Endothelial cell of umbilical vein (primary cell): Measurements from ENCODE around the gene PTP4A1. TPM values are rescaled to one million over a fixed set of nuclear protein-coding genes. Genes with fewer than 3 reads are reported as not detected.

Experiments
- BruUV-seq: library from RNA; stranded (reverse); fragments of 400-500 nt; replicated peaks from 2 replicates; lab custom pipeline; 2021; lab: Mats Ljungman, UMichigan
- CTCF ChIA-PET: fragments of 300-600, 350-600 bp; sonication (Branson Sonifier 250); formaldehyde crosslinking; loops from one replicate; lab custom pipeline; 2021; ENCODE audit warnings: antibody characterized with exemption, inconsistent platforms; lab: Charles Lee
- POLR2A ChIA-PET: fragments of 300-600, 350-600 bp; sonication (Branson Sonifier 250); formaldehyde crosslinking; loops from one replicate; lab custom pipeline; 2021; ENCODE audit warnings: antibody characterized with exemption, inconsistent platforms; lab: Charles Lee
- DNase-seq: peaks from one replicate; pipeline ENCODE4 v3.0.0-alpha.2; 2011; ENCODE audit warnings: low read depth, low spot score
- FAIRE-seq: peaks from 2 replicates; lab custom pipeline; 2011; peaks lifted over from hg19 to GRCh38; lab: Jason Lieb, UNC
- H2AFZ ChIP-seq: 2 replicates; pipeline ENCODE4 v1.6.0; 2012; ENCODE audit warnings: low read depth, low read length, control low read depth, inconsistent platforms
- H3K27ac ChIP-seq: 2 replicates; pipeline ENCODE4 v1.5.1; 2011; ENCODE audit warnings: low read depth, mild to moderate bottlenecking, control low read depth, low read length, moderate library complexity; ENCODE audit not compliant: insufficient read depth
- H3K27me3 ChIP-seq, 2 experiments: 2 replicates each; pipeline versions ENCODE4 v1.6.0 to v1.6.1; 2011; ENCODE audit warnings: low read length in 2 of 2, mixed read lengths in 1 of 2; ENCODE audit not compliant: control insufficient read depth in 2 of 2, insufficient read depth in 2 of 2
- H3K36me3 ChIP-seq, 2 experiments: 2 replicates in 1 of 2; 3 replicates in 1 of 2; pipeline ENCODE4 v1.5.1; 2011; ENCODE audit warnings: low read length in 2 of 2, mild to moderate bottlenecking in 1 of 2, moderate library complexity in 1 of 2; ENCODE audit not compliant: control insufficient read depth in 2 of 2, insufficient read depth in 2 of 2; ENCODE audit errors: extremely low read depth in 1 of 2
- H3K4me1 ChIP-seq: 3 replicates; pipeline ENCODE4 v1.5.1; 2011; ENCODE audit warnings: mild to moderate bottlenecking, low read length; ENCODE audit not compliant: control insufficient read depth, insufficient read depth; ENCODE audit errors: extremely low read depth
- H3K4me2 ChIP-seq: 2 replicates; pipeline ENCODE4 v1.6.1; 2011; ENCODE audit warnings: low read length, control low read depth, mixed read lengths; ENCODE audit not compliant: insufficient read depth
- H3K4me3 ChIP-seq, 3 experiments: fragments of 200-600 bp in 1 of 3; sonication (generic), shearing (Covaris generic) in 1 of 3; replicated peaks in 1 of 3; 2 replicates each; pipeline ENCODE4 v1.5.1; 2011 to 2016; ENCODE audit warnings: control low read depth in 3 of 3, low read length in 3 of 3, mild to moderate bottlenecking in 2 of 3, inconsistent platforms in 1 of 3, low read depth in 1 of 3, moderate library complexity in 1 of 3; ENCODE audit not compliant: insufficient read depth in 1 of 3
- H3K79me2 ChIP-seq: 2 replicates; pipeline ENCODE4 v1.6.0; 2012; ENCODE audit warnings: low read length, inconsistent platforms; ENCODE audit not compliant: control insufficient read depth, insufficient read depth
- H3K9ac ChIP-seq: replicated peaks from 2 replicates; pipeline ENCODE3; 2011; ENCODE audit warnings: low read length, control low read depth; ENCODE audit not compliant: insufficient read depth; ENCODE audit errors: extremely low read depth
- H3K9me1 ChIP-seq: replicated peaks from 3 replicates; pipeline ENCODE4 v1.6.0; 2011; ENCODE audit warnings: mild to moderate bottlenecking, low read length; ENCODE audit not compliant: control insufficient read depth, insufficient read depth; ENCODE audit errors: extremely low read depth
- H3K9me3 ChIP-seq: replicated peaks from 2 replicates; pipeline ENCODE4 v1.5.1; 2012; ENCODE audit warnings: low read length, inconsistent platforms; ENCODE audit not compliant: control insufficient read depth, insufficient read depth
- H4K20me1 ChIP-seq: replicated peaks from 2 replicates; pipeline ENCODE3; 2011; ENCODE audit warnings: mild to moderate bottlenecking, low read length; ENCODE audit not compliant: control insufficient read depth, insufficient read depth; ENCODE audit errors: extremely low read depth
- CTCF ChIP-seq, 2 donors: IDR thresholded peaks; 1 replicate in 1 of 2; 2 replicates in 1 of 2; pipeline ENCODE4 v1.5.1; 2011; ENCODE audit warnings: low read length in 2 of 2, mild to moderate bottlenecking in 2 of 2, moderate library complexity in 2 of 2, control low read depth in 1 of 2, inconsistent platforms in 1 of 2, low read depth in 1 of 2; ENCODE audit not compliant: insufficient read depth in 1 of 2; ENCODE audit errors: extremely low read depth in 1 of 2
- EZH2 ChIP-seq: IDR thresholded peaks from 2 replicates; pipeline ENCODE4 v1.6.1; 2012; ENCODE audit warnings: borderline replicate concordance, low read depth, mild to moderate bottlenecking, moderate library complexity, low read length, inconsistent platforms; ENCODE audit not compliant: severe bottlenecking
- FOS ChIP-seq: IDR thresholded peaks from 2 replicates; pipeline ENCODE4 v1.6.1; 2011; ENCODE audit warnings: mild to moderate bottlenecking, low read length, moderate library complexity, borderline replicate concordance; ENCODE audit not compliant: insufficient read depth
- GATA2 ChIP-seq: IDR thresholded peaks from 2 replicates; pipeline ENCODE4 v1.7.0; 2011; ENCODE audit warnings: low read depth, mild to moderate bottlenecking, moderate library complexity, mixed read lengths, low read length; ENCODE audit not compliant: insufficient read length, insufficient read depth
- JUN ChIP-seq: IDR thresholded peaks from 2 replicates; pipeline ENCODE4 v1.6.1; 2011; ENCODE audit warnings: borderline replicate concordance, low read depth; ENCODE audit not compliant: insufficient read length, insufficient read depth
- MAX ChIP-seq: IDR thresholded peaks from 2 replicates; pipeline ENCODE4 v1.6.1; 2011; ENCODE audit not compliant: insufficient read depth, insufficient read length
- MYC ChIP-seq: IDR thresholded peaks from one replicate; pipeline ENCODE4 v1.6.1; 2011; ENCODE audit warnings: mild to moderate bottlenecking, low read depth, low read length
- POLR2A ChIP-seq: IDR thresholded peaks from 2 replicates; pipeline ENCODE4 v1.6.1; 2012; ENCODE audit warnings: low read depth, mild to moderate bottlenecking, control low read depth, low read length
- POLR2AphosphoS5 ChIP-seq: IDR thresholded peaks from 2 replicates; pipeline ENCODE4 v1.6.1; 2012; ENCODE audit warnings: low read depth, mild to moderate bottlenecking, control low read depth, low read length, moderate library complexity; ENCODE audit not compliant: insufficient read depth
- dilution Hi-C: fragments of 300-500 bp; cut with MboI; formaldehyde crosslinking; loops from one replicate; pipeline ENCODE4 v1.15.0; 2019; ENCODE audit warnings: low sequenced_read_pairs; ENCODE audit not compliant: extremely low pct_ligation_motif_present
- intact Hi-C: fragments of 100-400 bp; cut with micrococcal nuclease; formaldehyde crosslinking; loops from one replicate; pipeline ENCODE4 v1.10.0; 2022
- polyA plus RNA-seq, 4 experiments: library from polyadenylated mRNA; depleted of rRNA in 3 of 4; stranded (reverse) in 3 of 4; unstranded in 1 of 4; fragments of >200 nt; gene quantifications; 2 replicates each; pipeline versions ENCODE4 v1.2.1 to v1.2.3, GENCODE V29; 2011 to 2012; ENCODE audit warnings: missing spikeins in 1 of 4
- total RNA-seq: library from RNA; stranded (reverse); gene quantifications from 2 replicates; pipeline ENCODE4 v1.2.3, GENCODE V29; 2021

Gene PTP4A1
- total and polyA plus RNA-seq, 2 donors (not counting 3 experiments of a cell fraction or from before 2014, with no cell fraction given) = 10.8 to 58.4 TPM

GRCh38 chr6:63556369-63556768 is 15.9 kb upstream of the PTP4A1 start:
- intact Hi-C loops = no loop called here
- H3K4me2 ChIP-seq = no peak overlapping the region
- no peaks in the 10 kb centered on the region for H3K9me1 ChIP-seq
- no peaks in the 10 kb centered on the region for H3K79me2 ChIP-seq
- ChIA-PET CTCF (no interaction called here), POLR2A (no interaction called here)
- no peaks in the 10 kb centered on the region for H4K20me1 ChIP-seq
- peaks cover 0 to 2% of the 10 kb centered on the region in 2 experiments for H3K27me3 ChIP-seq
- no peak overlapping the region for H2AFZ ChIP-seq
- H3K4me1 ChIP-seq = no peaks in the 10 kb centered on the region
- no TSS peak for BruUV-seq
- FAIRE-seq (no peak), DNase-seq (no peak)
- no peaks in the 10 kb centered on the region for H3K9me3 ChIP-seq
- TF ChIP-seq POLR2AphosphoS5 (no peak), MAX (no peak), MYC (no peak), CTCF (IDR thresholded peaks at IDR 0.05; ENCODE audit: extremely low read depth in 1 of 2, insufficient read depth in 1 of 2, low read depth in 1 of 2, low read length in 2 of 2) (no peak), EZH2 (no peak), JUN (no peak), GATA2 (no peak), POLR2A (no peak), FOS (no peak)
- no peak overlapping the region for H3K4me3 ChIP-seq
- no peaks in the 10 kb centered on the region for H3K36me3 ChIP-seq
- H3K27ac ChIP-seq = no peak overlapping the region
- dilution Hi-C loops = no loop called here
- no peak overlapping the region for H3K9ac ChIP-seq
